Measurements from ENCODE around the gene PTPRZ1.

PTPRZ1 gene

GRCh38 chr7:122073635-122074034, 200.7 kb downstream of the PTPRZ1 start (continued):
- no peak for TF ChIP-seq ZNF10 (tag by site-specific recombination; IDR thresholded peaks at IDR 0.05)
- no peak for TF ChIP-seq HIC1 (tag by site-specific recombination; IDR thresholded peaks at IDR 0.05)
- TF ChIP-seq ZNF121 (tag by site-specific recombination; IDR thresholded peaks at IDR 0.05), result no peak
- TF ChIP-seq HOXA7 (CRISPR knock-in tag; IDR thresholded peaks at IDR 0.05; ENCODE audit: borderline replicate concordance), result no peak
- TF ChIP-seq ZNF549 (tag by site-specific recombination; IDR thresholded peaks at IDR 0.05), result no peak
- no peak for TF ChIP-seq ZNF664 (tag by site-specific recombination; IDR thresholded peaks at IDR 0.05)
- no peak for TF ChIP-seq FEZF1 (tag by site-specific recombination; IDR thresholded peaks at IDR 0.05)
- no peak for TF ChIP-seq ZNF302 (tag by site-specific recombination; IDR thresholded peaks at IDR 0.05; ENCODE audit: low read depth)

- peaks cover 17 to 45% of the 10 kb centered on the region in 2 experiments for H3K36me3 ChIP-seq (ENCODE audit: control insufficient read depth in 2 of 2, insufficient read depth in 1 of 2, low read length in 2 of 2)
- ChIA-PET POLR2A (no interaction called here), CTCF (interaction anchor here (0.5 to 1.0 kb wide), 2 partner anchors 8 to 103 kb away, joined by 3 to 4 read pairs; no protein-coding TSS in a partner anchor)
- TF ChIP-seq ZNF223 (tag by site-specific recombination; IDR thresholded peaks at IDR 0.05) (no peak), ZNF707 (tag by site-specific recombination; IDR thresholded peaks at IDR 0.05) (no peak), ZSCAN16 (tag by site-specific recombination; IDR thresholded peaks at IDR 0.05) (no peak), ZNF621 (tag by site-specific recombination; IDR thresholded peaks at IDR 0.05) (no peak), ZNF155 (tag by site-specific recombination; IDR thresholded peaks at IDR 0.05) (no peak), ZNF830 (tag by site-specific recombination; IDR thresholded peaks at IDR 0.05; ENCODE audit: low read depth) (no peak), ZFP69B (tag by site-specific recombination; IDR thresholded peaks at IDR 0.05) (no peak), ZSCAN4 (tag by site-specific recombination; IDR thresholded peaks at IDR 0.05) (no peak), GLI2 (tag by site-specific recombination; IDR thresholded peaks at IDR 0.05; ENCODE audit: borderline replicate concordance, low read depth) (no peak), ZNF138 (tag by site-specific recombination; IDR thresholded peaks at IDR 0.05; ENCODE audit: borderline replicate concordance) (no peak), ZBTB7A (tag by site-specific recombination; IDR thresholded peaks at IDR 0.05; ENCODE audit: low read depth) (no peak), ZNF792 (tag by site-specific recombination; IDR thresholded peaks at IDR 0.05) (no peak)
- H3K9me3 ChIP-seq (ENCODE audit: control insufficient read depth, insufficient read depth, low read depth, low read length), result no peaks in the 10 kb centered on the region
- H3K27ac ChIP-seq (ENCODE audit: extremely low read depth, low read depth, low read length), result no peak overlapping the region
- H3K4me1 ChIP-seq (ENCODE audit: control insufficient read depth, insufficient read depth, low read length), result no peaks in the 10 kb centered on the region
- no peak overlapping the region for H3K4me3 ChIP-seq (ENCODE audit: low read depth, low read length)
Observed at GRCh38 chr7:122082160-122082559, 209.2 kb downstream of the PTPRZ1 start.

GRCh38 chr7:122082670-122083069, 209.7 kb downstream of the PTPRZ1 start:
- no peak overlapping the region for H3K4me3 ChIP-seq (ENCODE audit: low read depth, low read length)
- CTCF ChIA-PET, result interaction anchor here (0.5 kb wide), 1 partner anchor 103 kb away, joined by 4 read pairs; no protein-coding TSS in a partner anchor
- H3K36me3 ChIP-seq (ENCODE audit: control insufficient read depth in 2 of 2, insufficient read depth in 1 of 2, low read length in 2 of 2), result peaks cover 17 to 40% of the 10 kb centered on the region in 2 experiments
- no peaks in the 10 kb centered on the region for H3K4me1 ChIP-seq (ENCODE audit: control insufficient read depth, insufficient read depth, low read length)
- H3K27ac ChIP-seq (ENCODE audit: extremely low read depth, low read depth, low read length), result no peak overlapping the region
- no peaks in the 10 kb centered on the region for H3K9me3 ChIP-seq (ENCODE audit: control insufficient read depth, insufficient read depth, low read depth, low read length)
- POLR2A ChIA-PET, result no interaction called here
- no peak for TF ChIP-seq YY1 (tag by site-specific recombination; IDR thresholded peaks at IDR 0.05)
- no peak for TF ChIP-seq ZNF600 (tag by site-specific recombination; IDR thresholded peaks at IDR 0.05)
- TF ChIP-seq HIC1 (tag by site-specific recombination; IDR thresholded peaks at IDR 0.05), result no peak
- TF ChIP-seq ZBTB26 (tag by site-specific recombination; optimal IDR thresholded peaks at IDR 0.05), result no peak
- peak; percentile 62 for TF ChIP-seq ZBTB17 (tag by site-specific recombination; IDR thresholded peaks at IDR 0.05)
